Esophagus muscularis mucosa (tissue), 4 donors: ENCODE data around the gene PFDN4. TPM values are rescaled to one million over a fixed set of nuclear protein-coding genes. Genes with fewer than 3 reads are reported as not detected.
A peak's percentile ranks its signal among the peaks of the same experiment; 100 is the strongest.

Source experiments
- DNase-seq: peaks from one replicate; pipeline ENCODE4 v3.0.0-alpha.2; 2017; ENCODE audit errors: extremely low spot score
- H3K27ac ChIP-seq, 4 donors: fragments of 200-600 bp; sonication (generic); replicated peaks in 1 of 4; 1 replicate in 3 of 4; 2 replicates in 1 of 4; pipeline ENCODE4 v1.5.1; 2016 to 2019; ENCODE audit warnings: mild to moderate bottlenecking in 1 of 4
- H3K27me3 ChIP-seq, 4 donors: fragments of 200-600 bp; sonication (generic); one replicate each; pipeline versions ENCODE4 v1.5.1 to v1.6.0; 2016 to 2019
- H3K36me3 ChIP-seq, 4 donors: fragments of 200-600 bp; sonication (generic); one replicate each; pipeline ENCODE4 v1.5.1; 2016 to 2019
- H3K4me1 ChIP-seq, 4 donors: fragments of 200-600 bp; sonication (generic); one replicate each; pipeline ENCODE4 v1.5.1; 2016 to 2019
- H3K4me3 ChIP-seq, 4 donors: fragments of 200-600 bp; sonication (generic); 1 replicate in 2 of 4; 2 replicates in 2 of 4; pipeline ENCODE4 v1.5.1; 2016 to 2019; ENCODE audit warnings: mild to moderate bottlenecking in 4 of 4, moderate library complexity in 1 of 4
- H3K9me3 ChIP-seq, 4 donors: fragments of 200-600 bp; sonication (generic); 1 replicate in 3 of 4; 2 replicates in 1 of 4; pipeline ENCODE4 v1.5.1; 2016 to 2019
- EP300 ChIP-seq: sonication (generic); formaldehyde crosslinking; IDR thresholded peaks from one replicate; pipeline ENCODE4 v1.6.1; 2017; ENCODE audit warnings: antibody characterized with exemption
- POLR2A ChIP-seq: fragments of 450-650 bp; IDR thresholded peaks from one replicate; pipeline ENCODE4 v1.6.1; 2017; ENCODE audit warnings: antibody characterized with exemption, moderate library complexity, mild to moderate bottlenecking, low read depth
- POLR2AphosphoS5 ChIP-seq, 2 donors: sonication (generic); formaldehyde crosslinking; IDR thresholded peaks; one replicate each; pipeline ENCODE4 v1.6.1; 2017; ENCODE audit warnings: antibody characterized with exemption in 2 of 2
- WGBS: methylation state at CpG from one replicate; pipeline ENCODE4 v1.1.5; 2018; 5-methylcytosine and 5-hydroxymethylcytosine counted together
- intact Hi-C: fragments of 100-400 bp; cut with DNase I; formaldehyde crosslinking; loops from one replicate; pipeline ENCODE4 v1.15.1; 2023
- total RNA-seq, 4 donors: library from RNA; depleted of rRNA; stranded (reverse); fragments of >200 nt; gene quantifications; one replicate each; pipeline versions ENCODE4 v1.1.0 to v1.2.1, GENCODE V29; 2016
- TF ChIP-seq, protein P1 (sequence below), 3 experiments: fragments of 200-600 bp in 2 of 3; fragments of 450-650 bp in 1 of 3; sonication (generic) in 2 of 3; IDR thresholded peaks; one replicate each; pipeline ENCODE4 v1.5.1; 2017 to 2019; ENCODE audit warnings: antibody characterized with exemption in 3 of 3, mild to moderate bottlenecking in 2 of 3, moderate library complexity in 1 of 3

Gene PFDN4, protein sequence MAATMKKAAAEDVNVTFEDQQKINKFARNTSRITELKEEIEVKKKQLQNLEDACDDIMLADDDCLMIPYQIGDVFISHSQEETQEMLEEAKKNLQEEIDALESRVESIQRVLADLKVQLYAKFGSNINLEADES
- total RNA-seq, result 10 to 100 TPM; 43.2 to 96.8 (median 58.7) TPM

DNA sequence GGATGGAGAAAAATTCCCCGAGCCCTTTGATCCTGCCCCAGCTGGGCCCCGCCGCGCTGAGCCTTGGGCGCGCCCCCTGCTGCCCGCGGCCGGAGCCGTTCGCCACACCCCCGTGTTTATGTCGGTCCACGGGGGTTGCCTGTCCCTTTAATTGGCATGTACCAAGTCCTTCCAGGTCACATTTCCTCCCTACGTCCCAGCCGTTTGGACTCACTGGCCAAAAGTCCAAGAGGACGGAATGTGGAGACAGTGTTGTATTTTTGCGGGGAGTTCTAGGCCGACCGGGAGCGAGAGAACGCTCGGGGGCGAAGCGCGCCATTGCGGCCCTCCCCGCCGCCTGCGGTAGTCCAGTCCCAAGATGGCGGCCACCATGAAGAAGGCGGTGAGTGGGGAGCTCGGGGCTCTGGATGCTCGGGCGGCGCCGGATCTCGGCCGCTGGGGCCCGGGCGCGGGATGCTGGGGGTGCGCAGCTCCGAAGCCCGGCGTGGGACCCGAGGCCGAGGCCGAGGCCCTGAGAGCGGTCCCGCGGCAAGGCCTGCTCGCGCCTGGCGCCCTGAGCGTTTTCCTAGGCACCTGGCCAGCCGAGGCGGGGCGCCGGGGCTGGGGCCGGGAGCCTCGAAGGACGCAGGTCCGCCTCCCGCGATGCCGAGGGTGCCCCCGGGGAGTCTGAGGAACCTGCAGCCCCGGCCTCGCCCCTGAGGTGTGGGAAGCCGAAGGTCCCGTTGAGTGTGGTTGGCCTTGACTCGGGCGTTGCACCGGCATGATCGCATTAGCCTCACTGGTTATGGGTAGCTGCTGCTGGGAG is at the start of gene PFDN4:
PFDN4 (plus strand) TSS at position 345 of the 805 bp plus-strand sequence; CDS start at position 359, 14 bp downstream.
- DNase-seq, result peak; percentile 95
- peak within 1 kb of the TSS; percentile 83 to 98 (median 92) for H3K4me3 ChIP-seq
- WGBS, result 0% methylated on average over 26 of the region's 76 CpGs
- TF ChIP-seq POLR2A (no peak), POLR2AphosphoS5 (IDR thresholded peaks at IDR 0.05) (peak; percentile 61 to 72), EP300 (no peak)
- TF ChIP-seq, protein P1, sequence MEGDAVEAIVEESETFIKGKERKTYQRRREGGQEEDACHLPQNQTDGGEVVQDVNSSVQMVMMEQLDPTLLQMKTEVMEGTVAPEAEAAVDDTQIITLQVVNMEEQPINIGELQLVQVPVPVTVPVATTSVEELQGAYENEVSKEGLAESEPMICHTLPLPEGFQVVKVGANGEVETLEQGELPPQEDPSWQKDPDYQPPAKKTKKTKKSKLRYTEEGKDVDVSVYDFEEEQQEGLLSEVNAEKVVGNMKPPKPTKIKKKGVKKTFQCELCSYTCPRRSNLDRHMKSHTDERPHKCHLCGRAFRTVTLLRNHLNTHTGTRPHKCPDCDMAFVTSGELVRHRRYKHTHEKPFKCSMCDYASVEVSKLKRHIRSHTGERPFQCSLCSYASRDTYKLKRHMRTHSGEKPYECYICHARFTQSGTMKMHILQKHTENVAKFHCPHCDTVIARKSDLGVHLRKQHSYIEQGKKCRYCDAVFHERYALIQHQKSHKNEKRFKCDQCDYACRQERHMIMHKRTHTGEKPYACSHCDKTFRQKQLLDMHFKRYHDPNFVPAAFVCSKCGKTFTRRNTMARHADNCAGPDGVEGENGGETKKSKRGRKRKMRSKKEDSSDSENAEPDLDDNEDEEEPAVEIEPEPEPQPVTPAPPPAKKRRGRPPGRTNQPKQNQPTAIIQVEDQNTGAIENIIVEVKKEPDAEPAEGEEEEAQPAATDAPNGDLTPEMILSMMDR (IDR thresholded peaks at IDR 0.05), result peak; percentile 73 to 83 (median 79)
- H3K36me3 ChIP-seq, result no peaks in the 10 kb centered on the region
- intact Hi-C loops, result no loop called here
- H3K4me1 ChIP-seq, result peaks cover 20 to 42% (median 28%) of the 10 kb centered on the region in 4 donors
- no peaks in the 10 kb centered on the region for H3K9me3 ChIP-seq
- no peaks in the 10 kb centered on the region for H3K27me3 ChIP-seq
- peak within 1 kb of the TSS; percentile 87 to 95 (median 90) for H3K27ac ChIP-seq

DNA sequence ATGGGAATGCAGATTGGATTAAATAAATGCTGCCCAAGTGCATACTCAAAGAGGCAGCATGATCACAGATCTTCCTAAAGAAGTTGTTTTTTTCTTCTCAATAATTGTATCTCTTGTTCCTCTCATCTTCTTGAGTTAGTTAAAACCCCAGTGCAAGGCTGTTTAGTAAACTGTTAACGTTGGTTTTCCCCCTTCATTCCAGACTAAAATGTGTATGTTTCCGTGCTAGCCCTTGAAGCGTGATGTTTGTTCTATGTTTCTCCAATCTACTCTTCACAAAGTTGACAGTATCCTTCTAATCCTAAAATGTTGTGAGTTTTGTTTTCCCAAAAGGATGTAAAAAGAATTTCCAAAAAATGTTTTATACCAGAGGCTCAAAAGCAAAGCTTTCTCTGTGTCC is 49.7 kb upstream of the PFDN4 start:
- no peak for TF ChIP-seq POLR2A
- no peak for TF ChIP-seq POLR2AphosphoS5 (IDR thresholded peaks at IDR 0.05)
- TF ChIP-seq, protein P1 (IDR thresholded peaks at IDR 0.05), result no peak
- TF ChIP-seq EP300, result no peak
- WGBS, result 82% methylated on average over 3 of the region's 3 CpGs

DNA sequence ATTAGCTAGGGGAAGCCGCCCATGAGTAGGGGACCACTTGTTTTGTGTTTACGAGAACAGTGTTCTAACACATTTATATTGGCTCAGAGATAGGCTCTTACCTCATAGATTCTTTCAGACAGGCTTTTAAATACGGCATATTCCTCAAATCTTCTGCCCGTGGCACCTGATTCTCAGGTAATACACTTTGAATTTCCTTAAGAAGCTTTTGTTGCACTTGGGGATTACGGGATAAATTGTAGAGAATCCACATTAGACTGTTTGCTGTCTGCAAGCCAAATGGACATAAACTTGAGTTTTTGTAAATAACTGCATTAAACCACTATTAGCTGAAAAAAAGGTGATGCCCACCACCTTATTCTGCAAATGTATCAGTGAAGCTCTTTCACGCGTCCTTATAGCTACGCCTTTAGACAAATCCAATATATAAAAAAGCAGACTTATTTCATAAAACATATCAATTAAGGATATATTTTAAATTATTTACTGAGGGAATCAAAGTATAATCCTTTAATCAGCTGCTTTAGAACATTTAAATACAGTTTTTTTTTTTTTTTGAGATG is 49.0 kb upstream of the PFDN4 start:
- intact Hi-C loops, result no loop called here
- TF ChIP-seq EP300 (no peak), POLR2AphosphoS5 (IDR thresholded peaks at IDR 0.05) (no peak), POLR2A (no peak)
- TF ChIP-seq, protein P1 (IDR thresholded peaks at IDR 0.05), result no peak
- no peak for DNase-seq
- Histone ChIP-seq H3K27ac (no peak overlapping the region), H3K36me3 (no peaks in the 10 kb centered on the region), H3K4me3 (no peak overlapping the region), H3K4me1 (no peaks in the 10 kb centered on the region), H3K9me3 (no peaks in the 10 kb centered on the region), H3K27me3 (peaks cover 0 to 18% (median 0%) of the 10 kb centered on the region in 4 donors)
- WGBS, result 86% methylated on average over 8 of the region's 8 CpGs

More for the DNA sequence above, 49.7 kb upstream of the PFDN4 start:
- no peaks in the 10 kb centered on the region for H3K36me3 ChIP-seq
- H3K27ac ChIP-seq, result no peak overlapping the region
- no peak overlapping the region for H3K4me3 ChIP-seq
- no peaks in the 10 kb centered on the region for H3K4me1 ChIP-seq
- H3K9me3 ChIP-seq, result no peaks in the 10 kb centered on the region
- intact Hi-C loops, result no loop called here
- no peak for DNase-seq
- H3K27me3 ChIP-seq, result peaks cover 0 to 14% (median 0%) of the 10 kb centered on the region in 4 donors

DNA sequence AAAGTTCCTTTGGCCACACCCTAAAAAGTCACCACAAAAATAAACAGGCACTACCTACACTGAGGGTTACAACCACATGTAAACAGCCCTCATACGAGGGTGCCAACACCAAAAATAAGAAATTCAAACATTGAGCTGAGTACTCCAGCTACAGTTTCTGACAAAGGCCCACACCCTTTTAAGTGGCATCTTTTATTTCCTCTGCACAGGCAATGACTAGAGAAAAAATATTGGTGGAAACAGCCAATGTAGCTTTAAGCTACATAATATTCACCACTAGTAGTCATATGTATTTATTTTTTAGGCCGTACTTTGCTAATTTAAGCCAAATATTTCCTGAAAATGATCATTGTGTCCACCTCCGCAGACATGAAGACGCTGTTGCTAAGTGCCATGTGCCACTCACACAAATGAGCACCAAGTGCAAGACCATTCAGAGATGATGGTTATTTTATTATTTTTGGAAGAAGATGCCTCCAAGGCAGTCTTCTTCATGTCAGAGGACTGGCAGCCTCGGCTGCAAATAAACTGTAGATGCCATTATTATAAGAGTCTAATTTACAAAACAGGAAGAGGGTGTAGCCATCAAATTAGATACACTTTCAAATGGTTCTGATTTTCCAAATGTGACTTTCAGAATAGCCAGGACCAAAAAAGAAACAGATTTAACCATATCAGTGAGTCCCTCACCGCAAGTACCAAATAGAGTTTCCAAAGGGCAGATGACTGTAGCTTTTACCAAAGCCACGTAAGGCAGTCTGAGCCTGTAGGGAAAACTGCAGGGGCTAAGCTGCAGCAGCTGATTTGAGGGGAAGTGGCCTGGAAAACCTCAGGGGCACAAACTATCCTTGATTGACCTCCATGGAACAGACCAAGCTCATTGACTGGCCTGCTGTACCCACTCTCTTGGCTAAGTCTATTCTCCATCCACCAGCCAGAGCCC is 47.6 kb upstream of the PFDN4 start:
- intact Hi-C loops, result no loop called here
- Histone ChIP-seq H3K27me3 (peaks cover 0 to 21% (median 0%) of the 10 kb centered on the region in 4 donors), H3K36me3 (no peaks in the 10 kb centered on the region), H3K27ac (no peak overlapping the region), H3K4me1 (no peaks in the 10 kb centered on the region), H3K9me3 (no peaks in the 10 kb centered on the region), H3K4me3 (no peak overlapping the region)
- 78% methylated on average over 7 of the region's 7 CpGs for WGBS
- no peak for TF ChIP-seq POLR2A
- TF ChIP-seq, protein P1 (IDR thresholded peaks at IDR 0.05), result no peak
- TF ChIP-seq EP300, result no peak
- TF ChIP-seq POLR2AphosphoS5 (IDR thresholded peaks at IDR 0.05), result no peak
- DNase-seq, result no peak
